Fibroblast of lung (primary cell): ENCODE data around the gene PDE1A. TPM values are rescaled to one million over a fixed set of nuclear protein-coding genes. Genes with fewer than 3 reads are reported as not detected.

Source experiments
- DNase-seq, 2 donors: peaks; one replicate each; pipeline versions ENCODE4 v3.0.0 to v3.0.0-alpha.2; 2010; ENCODE audit warnings: low read depth in 2 of 2
- H2AFZ ChIP-seq: 2 replicates; pipeline ENCODE4 v1.5.1; 2012; ENCODE audit warnings: low read length, control low read depth, inconsistent platforms
- H3K27ac ChIP-seq: 2 replicates; pipeline ENCODE4 v1.5.1; 2011; ENCODE audit warnings: low read length, control low read depth; ENCODE audit not compliant: insufficient read depth
- H3K27me3 ChIP-seq: 2 replicates; pipeline ENCODE4 v1.5.1; 2011; ENCODE audit warnings: mild to moderate bottlenecking, low read length; ENCODE audit not compliant: control insufficient read depth, insufficient read depth
- H3K36me3 ChIP-seq: 2 replicates; pipeline ENCODE4 v1.5.1; 2011; ENCODE audit warnings: low read length; ENCODE audit not compliant: control insufficient read depth, insufficient read depth
- H3K4me1 ChIP-seq: 2 replicates; pipeline ENCODE4 v1.5.1; 2011; ENCODE audit warnings: low read length; ENCODE audit not compliant: control insufficient read depth, insufficient read depth; ENCODE audit errors: extremely low read depth
- H3K4me2 ChIP-seq: 2 replicates; pipeline ENCODE4 v1.5.1; 2011; ENCODE audit warnings: low read length, control low read depth; ENCODE audit not compliant: insufficient read depth; ENCODE audit errors: extremely low read depth
- H3K4me3 ChIP-seq, 4 experiments: fragments of 200-600 bp in 1 of 4; sonication (generic) in 1 of 4; replicated peaks in 1 of 4; 2 replicates each; pipeline ENCODE4 v1.5.1; 2011 to 2016; ENCODE audit warnings: low read length in 4 of 4, low read depth in 3 of 4, mild to moderate bottlenecking in 3 of 4, control low read depth in 2 of 4, inconsistent platforms in 1 of 4, mixed read lengths in 1 of 4; ENCODE audit not compliant: insufficient read depth in 1 of 4; ENCODE audit errors: control extremely low read depth in 1 of 4
- H3K79me2 ChIP-seq: 2 replicates; pipeline ENCODE4 v1.5.1; 2012; ENCODE audit warnings: mild to moderate bottlenecking, low read length, inconsistent platforms; ENCODE audit not compliant: control insufficient read depth, insufficient read depth
- H3K9ac ChIP-seq: 2 replicates; pipeline ENCODE4 v1.5.1; 2011; ENCODE audit warnings: mild to moderate bottlenecking, low read length, control low read depth; ENCODE audit not compliant: insufficient read depth
- H3K9me3 ChIP-seq: 2 replicates; pipeline ENCODE4 v1.5.1; 2012; ENCODE audit warnings: low read depth, low read length; ENCODE audit not compliant: control insufficient read depth, insufficient read depth
- H4K20me1 ChIP-seq: 2 replicates; pipeline ENCODE4 v1.5.1; 2011; ENCODE audit warnings: low read length; ENCODE audit not compliant: control insufficient read depth, insufficient read depth; ENCODE audit errors: extremely low read depth
- CTCF ChIP-seq, 2 donors: IDR thresholded peaks in 1 of 2; conservative IDR thresholded peaks in 1 of 2; 1 replicate in 1 of 2; 2 replicates in 1 of 2; pipeline ENCODE4 v1.5.1; 2011 to 2012; ENCODE audit warnings: low read length in 2 of 2, control low read depth in 1 of 2, inconsistent platforms in 1 of 2, low read depth in 1 of 2, mild to moderate bottlenecking in 1 of 2
- EZH2 ChIP-seq: IDR thresholded peaks from 2 replicates; pipeline ENCODE4 v1.5.1; 2012; ENCODE audit warnings: low read length, control low read depth, mild to moderate bottlenecking; ENCODE audit errors: missing control alignments
- polyA plus RNA-seq, 2 donors: library from polyadenylated mRNA; depleted of rRNA in 1 of 2; stranded (reverse) in 1 of 2; unstranded in 1 of 2; fragments of >200 nt; gene quantifications; 2 replicates each; pipeline ENCODE4 v1.2.1, GENCODE V29; 2011 to 2012; ENCODE audit warnings: missing spikeins in 1 of 2
- total RNA-seq: library from RNA; depleted of rRNA; stranded (reverse); fragments of >200 nt; gene quantifications from 2 replicates; pipeline ENCODE4 v1.2.1, GENCODE V29; 2014

PDE1A gene
- total and polyA plus RNA-seq, 2 donors (not counting 1 experiment from before 2014, with no cell fraction given) = 4.0 to 7.1 TPM

- no peak for TF ChIP-seq CTCF (conservative IDR thresholded peaks at IDR 0.05 in 1 of 2, IDR thresholded peaks at IDR 0.05 in 1 of 2; ENCODE audit: low read depth in 1 of 2, low read length in 2 of 2)
- H3K9me3 ChIP-seq = no peaks in the 10 kb centered on the region
- no peaks in the 10 kb centered on the region for H3K27me3 ChIP-seq
- DNase-seq = peak; percentile 44 to 63
- H4K20me1 ChIP-seq = no peaks in the 10 kb centered on the region
- no peaks in the 10 kb centered on the region for H3K79me2 ChIP-seq
- H3K4me1 ChIP-seq = peaks cover 9% of the 10 kb centered on the region
- no peak overlapping the region for H3K9ac ChIP-seq
- H3K27ac ChIP-seq = no peak overlapping the region
- H3K36me3 ChIP-seq = no peaks in the 10 kb centered on the region
- no peak overlapping the region for H3K4me3 ChIP-seq
- no peak overlapping the region for H3K4me2 ChIP-seq
- H2AFZ ChIP-seq = no peak overlapping the region
Measured at GRCh38 chr2:182406221-182406620, 20.6 kb downstream of the PDE1A start.

- TF ChIP-seq CTCF (conservative IDR thresholded peaks at IDR 0.05 in 1 of 2, IDR thresholded peaks at IDR 0.05 in 1 of 2; ENCODE audit: low read depth in 1 of 2, low read length in 2 of 2) (no peak), EZH2 (no peak)
- Histone ChIP-seq H2AFZ (no peak overlapping the region), H3K4me2 (no peak overlapping the region), H3K27me3 (no peaks in the 10 kb centered on the region), H3K36me3 (no peaks in the 10 kb centered on the region), H3K27ac (no peak overlapping the region), H3K4me3 (no peak overlapping the region), H3K4me1 (peaks cover 9% of the 10 kb centered on the region), H3K9ac (no peak overlapping the region), H4K20me1 (no peaks in the 10 kb centered on the region), H3K79me2 (no peaks in the 10 kb centered on the region), H3K9me3 (no peaks in the 10 kb centered on the region)
- peak in 1 of 2 donors; percentile 10 for DNase-seq
Measured at GRCh38 chr2:182404975-182405561, 21.8 kb downstream of the PDE1A start.

GRCh38 chr2:182404092-182404491 is 22.7 kb downstream of the PDE1A start:
- peak; percentile 27 to 65 for DNase-seq

More at GRCh38 chr2:182404092-182404491, 22.7 kb downstream of the PDE1A start:
- H3K4me3 ChIP-seq = no peak overlapping the region
- H3K4me1 ChIP-seq = peaks cover 9% of the 10 kb centered on the region
- no peaks in the 10 kb centered on the region for H3K27me3 ChIP-seq
- no peak overlapping the region for H2AFZ ChIP-seq
- no peak overlapping the region for H3K27ac ChIP-seq
- no peak overlapping the region for H3K4me2 ChIP-seq
- H3K36me3 ChIP-seq = no peaks in the 10 kb centered on the region
- no peaks in the 10 kb centered on the region for H4K20me1 ChIP-seq
- no peak overlapping the region for H3K9ac ChIP-seq
- no peaks in the 10 kb centered on the region for H3K79me2 ChIP-seq
- TF ChIP-seq EZH2 (no peak), CTCF (conservative IDR thresholded peaks at IDR 0.05 in 1 of 2, IDR thresholded peaks at IDR 0.05 in 1 of 2; ENCODE audit: low read depth in 1 of 2, low read length in 2 of 2) (no peak)
- H3K9me3 ChIP-seq = no peaks in the 10 kb centered on the region
